C4-2B (cell line): ENCODE measurements around the gene SSTR5.

Experiments used
- CTCF ChIP-seq: fragments of 450-650 bp; conservative IDR thresholded peaks from 2 replicates; pipeline ENCODE4 v1.5.1; 2017; ENCODE audit warnings: mild to moderate bottlenecking
- ZFX ChIP-seq: fragments of 450-650 bp; IDR thresholded peaks from 2 replicates; pipeline ENCODE4 v1.6.1; 2017

GRCh38 chr16:1079341-1079740 lies 6.8 kb downstream of the SSTR5 start:
- TF ChIP-seq CTCF: no peak
- TF ChIP-seq ZFX: no peak
